GM18526 (cell line): ENCODE measurements around the gene LARGE2.

Experiments
- POLR2A ChIP-seq: IDR thresholded peaks from 3 replicates; pipeline ENCODE4 v1.6.1; 2011; ENCODE audit not compliant: insufficient read length; ENCODE audit errors: extremely low read depth

Gene LARGE2

GRCh38 chr11:45889966-45890365 is 32.5 kb upstream of the LARGE2 start:
- no peak for TF ChIP-seq POLR2A

GRCh38 chr11:45890886-45891550 is 31.4 kb upstream of the LARGE2 start:
- TF ChIP-seq POLR2A = no peak

- TF ChIP-seq POLR2A = no peak
Measured at GRCh38 chr11:45892856-45893255, 29.6 kb upstream of the LARGE2 start.

GRCh38 chr11:45894555-45895247 is 27.8 kb upstream of the LARGE2 start:
- no peak for TF ChIP-seq POLR2A

GRCh38 chr11:45895553-45896259 is 26.8 kb upstream of the LARGE2 start:
- TF ChIP-seq POLR2A = no peak

GRCh38 chr11:45896422-45896984 is 26.0 kb upstream of the LARGE2 start:
- TF ChIP-seq POLR2A = no peak

- TF ChIP-seq POLR2A = no peak
Measured at GRCh38 chr11:45897556-45897955, 24.9 kb upstream of the LARGE2 start.

GRCh38 chr11:45899086-45899447 is 23.4 kb upstream of the LARGE2 start:
- no peak for TF ChIP-seq POLR2A

- TF ChIP-seq POLR2A = no peak
Measured at GRCh38 chr11:45899448-45900174, 22.8 kb upstream of the LARGE2 start.

- TF ChIP-seq POLR2A = no peak
Measured at GRCh38 chr11:45900916-45901617, 21.4 kb upstream of the LARGE2 start.

- TF ChIP-seq POLR2A = no peak
Measured at GRCh38 chr11:45901626-45902025, 20.8 kb upstream of the LARGE2 start.

GRCh38 chr11:45902452-45903380 is 19.7 kb upstream of the LARGE2 start:
- TF ChIP-seq POLR2A = no peak

GRCh38 chr11:45904309-45904915 is 18.0 kb upstream of the LARGE2 start:
- TF ChIP-seq POLR2A = no peak
